GM18502 (cell line): ENCODE data around the gene CHTF8.

Source experiments
- ATAC-seq: cut with Tn5 transposase; IDR thresholded peaks from one replicate; pipeline ENCODE4 v1.9.1; 2021; ENCODE audit warnings: mild to moderate bottlenecking; ENCODE audit not compliant: unreplicated experiment, poor library complexity

CHTF8 gene

GRCh38 chr16:69089091-69089910, 43.1 kb downstream of the CHTF8 start:
- peak; percentile 47 for ATAC-seq

- no peak for ATAC-seq
Observed at GRCh38 chr16:69088684-69089083, 43.7 kb downstream of the CHTF8 start.

DNA sequence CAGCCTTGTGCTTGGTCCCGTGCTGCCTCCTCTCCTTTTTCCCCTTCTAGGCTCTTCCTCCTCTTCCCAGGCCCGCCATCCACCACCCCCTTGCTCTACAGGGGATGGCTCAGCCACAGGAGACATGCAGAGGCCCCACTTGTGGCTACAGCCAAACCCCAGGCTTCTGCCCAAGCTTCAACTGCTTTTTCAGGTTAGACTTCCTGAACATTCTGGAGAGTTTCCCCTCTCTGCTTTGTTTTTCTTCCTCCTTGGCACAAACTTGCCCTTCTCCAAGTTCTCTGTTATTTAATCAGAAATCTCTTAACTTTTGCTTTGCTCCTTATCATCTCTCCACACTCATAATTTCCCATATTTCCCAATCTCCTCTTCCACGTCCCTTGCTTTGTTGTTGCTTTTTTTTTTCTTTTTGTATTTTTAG, 45.2 kb downstream of the CHTF8 start:
- ATAC-seq, result no peak

DNA sequence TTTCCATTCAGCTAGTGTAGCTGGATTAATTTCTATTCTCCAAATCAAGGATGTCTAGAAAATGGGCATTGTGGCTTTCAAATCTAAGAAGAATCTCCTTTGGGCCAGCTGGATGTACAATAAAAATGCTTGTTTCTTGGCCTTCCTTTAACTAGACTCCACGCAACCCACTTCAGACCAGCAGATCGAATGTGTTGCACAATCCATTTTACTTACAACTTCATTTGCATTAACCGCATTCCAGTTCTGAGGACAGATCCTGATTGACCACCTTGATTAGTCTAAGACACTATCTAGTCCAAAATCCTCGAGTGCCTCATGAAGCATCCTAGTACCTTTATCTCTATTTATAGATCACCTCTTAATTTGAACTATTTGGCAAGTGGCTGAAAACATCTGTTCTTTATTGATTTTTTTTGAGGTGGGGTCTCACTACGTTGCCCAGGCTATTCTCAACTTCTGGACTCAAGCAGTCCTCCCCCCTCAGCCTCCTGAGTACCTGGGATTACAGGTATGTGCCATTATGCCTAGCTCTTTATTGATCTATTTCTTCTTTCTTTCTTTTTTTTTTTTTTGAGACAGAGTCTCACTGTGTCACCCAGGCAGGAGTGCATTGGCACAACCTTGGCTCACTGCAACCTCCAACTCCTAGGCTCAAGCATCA, 47.2 kb downstream of the CHTF8 start:
- ATAC-seq, result no peak

DNA sequence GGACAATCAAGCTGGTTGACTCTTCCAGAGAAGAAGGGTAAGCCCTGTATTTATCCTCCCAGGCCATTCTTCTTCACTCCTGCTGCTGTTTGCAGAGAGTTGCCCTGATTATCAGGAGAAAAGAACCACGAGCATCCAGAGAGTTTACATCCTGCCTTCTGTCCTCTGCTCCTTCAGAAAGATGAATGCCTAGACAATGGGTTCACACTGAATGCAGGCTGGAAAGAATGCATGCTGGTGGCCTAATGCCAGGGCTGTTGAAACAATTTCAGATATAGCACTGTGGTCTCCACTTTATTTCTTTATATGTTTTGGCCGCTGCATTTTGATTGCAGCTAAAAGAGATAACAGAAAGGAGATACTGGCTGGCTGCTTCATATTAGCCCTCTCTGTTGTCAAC, 48.1 kb downstream of the CHTF8 start:
- ATAC-seq, result no peak

GRCh38 chr16:69083306-69083941, 49.0 kb downstream of the CHTF8 start:
- no peak for ATAC-seq

- no peak for ATAC-seq
Observed at GRCh38 chr16:69079697-69080096, 52.7 kb downstream of the CHTF8 start.

GRCh38 chr16:69078073-69078472, 54.3 kb downstream of the CHTF8 start:
- no peak for ATAC-seq

- no peak for ATAC-seq
Observed at GRCh38 chr16:69077251-69077650, 55.1 kb downstream of the CHTF8 start.

DNA sequence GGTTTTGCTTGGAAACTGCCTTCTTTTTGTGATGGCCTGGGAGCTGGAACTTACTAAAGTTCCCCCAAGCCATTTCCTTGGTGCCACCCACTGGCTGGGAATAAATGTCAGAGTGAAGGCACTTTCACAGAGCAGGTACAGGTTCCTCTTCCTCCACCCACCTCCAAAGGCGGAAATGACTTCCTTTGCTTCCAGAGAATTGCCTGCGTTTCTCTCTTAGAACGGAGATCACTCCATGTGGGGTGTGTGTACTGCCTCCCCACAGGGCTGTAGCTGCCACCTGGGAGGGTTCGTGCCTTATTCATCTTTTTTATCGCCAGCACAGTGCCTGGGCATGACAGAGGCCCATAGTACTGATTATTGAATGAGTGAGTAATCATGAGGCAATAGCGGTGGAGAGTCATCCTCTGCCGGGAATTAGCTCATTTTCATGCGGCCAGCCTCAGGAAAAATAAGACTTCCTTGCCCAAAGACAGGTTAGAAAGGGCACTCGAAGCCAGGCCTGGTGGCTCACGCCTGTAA, 59.1 kb downstream of the CHTF8 start:
- no peak for ATAC-seq

GRCh38 chr16:69072640-69072974, 59.8 kb downstream of the CHTF8 start:
- no peak for ATAC-seq

- ATAC-seq, result no peak
Observed at GRCh38 chr16:69071036-69071435, 61.4 kb downstream of the CHTF8 start.

GRCh38 chr16:69069504-69069903, 62.9 kb downstream of the CHTF8 start:
- no peak for ATAC-seq
